Endodermal cell (in vitro differentiated cells): Measurements from ENCODE around the gene NEUROD1. TPM values are rescaled to one million over a fixed set of nuclear protein-coding genes. Genes with fewer than 3 reads are reported as not detected.

Source experiments
- DNase-seq: peaks from one replicate; pipeline ENCODE4 v3.0.0-alpha.2; 2017
- H3K27ac ChIP-seq: 2 replicates; pipeline ENCODE4 v1.5.1; 2013; ENCODE audit warnings: mild to moderate bottlenecking, low read depth, low read length, moderate library complexity
- H3K27me3 ChIP-seq: 2 replicates; pipeline ENCODE4 v1.6.1; 2013; ENCODE audit warnings: mild to moderate bottlenecking, low read length, moderate library complexity; ENCODE audit not compliant: insufficient read depth, control insufficient read depth, poor library complexity, severe bottlenecking
- H3K36me3 ChIP-seq: 2 replicates; pipeline ENCODE4 v1.7.0; 2013; ENCODE audit warnings: mild to moderate bottlenecking, low read length, moderate library complexity; ENCODE audit not compliant: control insufficient read depth, insufficient read depth
- H3K4me1 ChIP-seq: one replicate; pipeline ENCODE4 v1.7.0; 2013; ENCODE audit warnings: low read length; ENCODE audit not compliant: control insufficient read depth, insufficient read depth
- H3K4me3 ChIP-seq: 2 replicates; pipeline ENCODE4 v1.5.1; 2013; ENCODE audit warnings: mild to moderate bottlenecking, low read length, moderate library complexity
- H3K9ac ChIP-seq: 2 replicates; pipeline ENCODE4 v1.6.1; 2013; ENCODE audit warnings: mild to moderate bottlenecking, low read length, moderate library complexity; ENCODE audit not compliant: poor library complexity, severe bottlenecking; ENCODE audit errors: extremely low read depth
- H3K9me3 ChIP-seq: 2 replicates; pipeline ENCODE4 v1.6.1; 2013; ENCODE audit warnings: mild to moderate bottlenecking, low read length, moderate library complexity; ENCODE audit not compliant: control insufficient read depth
- H3K27ac Mint-ChIP-seq: 2 replicates; pipeline ENCODE4 v1.8.0; 2020; ENCODE audit warnings: mixed read lengths
- H3K27me3 Mint-ChIP-seq: 2 replicates; pipeline ENCODE4 v1.8.0; 2021; ENCODE audit warnings: mild to moderate bottlenecking, mixed read lengths; ENCODE audit not compliant: insufficient read depth
- H3K36me3 Mint-ChIP-seq: 2 replicates; pipeline ENCODE4 v1.8.0; 2020; ENCODE audit warnings: low read depth, mixed read lengths
- H3K4me1 Mint-ChIP-seq: 2 replicates; pipeline ENCODE4 v1.8.0; 2020; ENCODE audit warnings: mixed read lengths
- H3K4me3 Mint-ChIP-seq: 2 replicates; pipeline ENCODE4 v1.8.0; 2020; ENCODE audit warnings: mild to moderate bottlenecking, moderate library complexity, mixed read lengths
- H3K9me3 Mint-ChIP-seq: 2 replicates; pipeline ENCODE4 v1.8.0; 2020; ENCODE audit warnings: mild to moderate bottlenecking, mixed read lengths
- WGBS, 2 experiments: methylation state at CpG; one replicate each; pipeline versions ENCODE4 v1.1.5 to v1.1.7; 2013; ENCODE audit warnings: missing lambda C conversion rate in 2 of 2, mixed read lengths in 1 of 2; ENCODE audit not compliant: insufficient coverage in 1 of 2, insufficient read length in 1 of 2; 5-methylcytosine and 5-hydroxymethylcytosine counted together
- total RNA-seq, 2 donors: library from RNA; stranded (reverse); fragmentation: NEBNext Ultra II Directional in 1 of 2; extraction: Animal tissue kit (Norgen Biotek cat#: 25700) in 1 of 2; gene quantifications; 2 replicates in 1 of 2; 3 replicates in 1 of 2; pipeline ENCODE4 v1.2.1, GENCODE V29; 2021
- TF ChIP-seq, protein P1 (sequence below): fragments of 200-600 bp; sonication (generic); conservative IDR thresholded peaks from 2 replicates; pipeline ENCODE4 v1.5.0; 2021; ENCODE audit warnings: antibody characterized with exemption, mild to moderate bottlenecking

Gene NEUROD1
- total RNA-seq, 2 donors from 2014 or later = not detected

DNA sequence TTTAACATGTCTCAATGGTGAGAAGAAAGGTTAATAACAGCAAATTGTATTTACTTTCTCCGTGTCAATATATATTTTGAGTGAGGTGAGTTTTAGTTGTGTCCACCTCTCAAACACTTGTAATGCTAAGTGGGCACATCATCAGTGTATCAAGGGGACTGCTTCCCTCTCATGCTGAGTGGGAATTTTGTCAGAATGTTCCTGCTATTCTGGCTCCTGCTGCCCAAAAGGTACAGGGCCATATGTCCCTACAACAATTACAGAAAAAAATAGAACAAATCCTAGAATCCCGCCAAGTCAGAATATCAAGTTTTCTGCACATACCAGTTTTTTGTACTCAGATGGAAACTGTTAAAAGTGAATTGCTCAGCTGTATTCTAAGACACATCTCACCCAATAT lies 18.0 kb downstream of the NEUROD1 start:
- Mint-ChIP-seq H3K4me3 (no peak overlapping the region), H3K27ac (no peak overlapping the region), H3K36me3 (no peaks in the 10 kb centered on the region), H3K4me1 (peaks cover 11% of the 10 kb centered on the region), H3K9me3 (peaks cover 14% of the 10 kb centered on the region), H3K27me3 (peaks cover 57% of the 10 kb centered on the region)
- H3K9ac ChIP-seq = no peak overlapping the region
- WGBS, 2 experiments = 79 to 86% methylated on average over 2 of the region's 2 CpGs
- TF ChIP-seq, protein P1, sequence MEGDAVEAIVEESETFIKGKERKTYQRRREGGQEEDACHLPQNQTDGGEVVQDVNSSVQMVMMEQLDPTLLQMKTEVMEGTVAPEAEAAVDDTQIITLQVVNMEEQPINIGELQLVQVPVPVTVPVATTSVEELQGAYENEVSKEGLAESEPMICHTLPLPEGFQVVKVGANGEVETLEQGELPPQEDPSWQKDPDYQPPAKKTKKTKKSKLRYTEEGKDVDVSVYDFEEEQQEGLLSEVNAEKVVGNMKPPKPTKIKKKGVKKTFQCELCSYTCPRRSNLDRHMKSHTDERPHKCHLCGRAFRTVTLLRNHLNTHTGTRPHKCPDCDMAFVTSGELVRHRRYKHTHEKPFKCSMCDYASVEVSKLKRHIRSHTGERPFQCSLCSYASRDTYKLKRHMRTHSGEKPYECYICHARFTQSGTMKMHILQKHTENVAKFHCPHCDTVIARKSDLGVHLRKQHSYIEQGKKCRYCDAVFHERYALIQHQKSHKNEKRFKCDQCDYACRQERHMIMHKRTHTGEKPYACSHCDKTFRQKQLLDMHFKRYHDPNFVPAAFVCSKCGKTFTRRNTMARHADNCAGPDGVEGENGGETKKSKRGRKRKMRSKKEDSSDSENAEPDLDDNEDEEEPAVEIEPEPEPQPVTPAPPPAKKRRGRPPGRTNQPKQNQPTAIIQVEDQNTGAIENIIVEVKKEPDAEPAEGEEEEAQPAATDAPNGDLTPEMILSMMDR = no peak
- H3K4me1 ChIP-seq = peaks cover 2% of the 10 kb centered on the region
- DNase-seq = no peak
- no peak overlapping the region for H3K27ac ChIP-seq
- peaks cover 34% of the 10 kb centered on the region for H3K27me3 ChIP-seq
- no peaks in the 10 kb centered on the region for H3K36me3 ChIP-seq
- H3K4me3 ChIP-seq = no peak overlapping the region
- peaks cover 9% of the 10 kb centered on the region for H3K9me3 ChIP-seq

DNA sequence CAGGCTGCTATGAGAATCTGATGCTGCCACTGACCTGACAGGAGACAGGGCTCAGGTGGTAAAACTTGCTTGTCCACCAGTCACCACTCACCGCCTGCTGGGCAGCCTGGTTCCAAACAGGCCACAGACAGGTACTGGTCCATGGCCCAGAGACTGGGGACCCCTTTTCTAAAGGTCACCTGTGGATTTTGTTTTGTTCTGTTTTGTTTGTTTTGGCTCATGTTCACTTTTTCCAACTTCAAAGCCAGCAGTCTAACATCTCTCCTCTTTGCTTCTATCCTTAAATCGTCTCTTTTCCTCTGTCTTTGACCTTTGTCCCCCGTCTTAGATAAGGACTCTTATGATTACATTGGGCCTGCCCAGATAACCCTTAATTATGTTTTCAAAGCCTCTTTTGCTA lies 20.1 kb downstream of the NEUROD1 start:
- TF ChIP-seq, protein P1 = no peak
- 58 to 74% methylated on average over 2 to 3 of the region's 3 CpGs for WGBS, 2 experiments
- no peak overlapping the region for H3K4me3 Mint-ChIP-seq
- no peak overlapping the region for H3K27ac Mint-ChIP-seq
- no peaks in the 10 kb centered on the region for H3K36me3 Mint-ChIP-seq
- H3K4me3 ChIP-seq = no peak overlapping the region
- H3K36me3 ChIP-seq = no peaks in the 10 kb centered on the region
- H3K9me3 ChIP-seq = no peaks in the 10 kb centered on the region
- peaks cover 2% of the 10 kb centered on the region for H3K4me1 ChIP-seq
- DNase-seq = no peak
- peaks cover 2% of the 10 kb centered on the region for H3K9me3 Mint-ChIP-seq
- H3K27me3 Mint-ChIP-seq = peaks cover 73% of the 10 kb centered on the region
- H3K27ac ChIP-seq = no peak overlapping the region
- H3K4me1 Mint-ChIP-seq = peaks cover 14% of the 10 kb centered on the region
- no peak overlapping the region for H3K9ac ChIP-seq
- peaks cover 55% of the 10 kb centered on the region for H3K27me3 ChIP-seq

DNA sequence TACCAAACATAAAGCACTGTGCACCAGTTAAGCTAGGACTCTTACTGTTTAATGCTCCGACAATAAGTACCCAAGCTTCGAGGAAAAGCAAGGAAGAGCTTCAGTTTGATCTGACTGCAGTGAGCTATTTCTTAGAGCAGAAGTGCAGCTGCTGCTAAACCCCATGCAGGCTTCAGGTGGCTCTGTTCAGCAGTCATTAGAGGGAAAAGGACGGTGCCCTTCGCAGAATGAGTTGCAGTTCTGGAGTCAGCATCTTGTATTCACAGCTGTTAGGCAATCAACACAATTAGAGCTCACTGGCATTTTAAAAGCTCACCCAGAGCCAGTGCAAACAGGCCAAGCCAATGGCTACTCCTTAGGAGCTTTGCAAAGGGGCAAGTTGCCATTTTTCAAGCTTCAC lies 21.9 kb downstream of the NEUROD1 start:
- 29 to 40% methylated on average over 4 of the region's 4 CpGs for WGBS, 2 experiments
- Mint-ChIP-seq H3K36me3 (no peaks in the 10 kb centered on the region), H3K27me3 (peaks cover 88% of the 10 kb centered on the region), H3K4me3 (no peak overlapping the region), H3K4me1 (peaks cover 14% of the 10 kb centered on the region), H3K27ac (no peak overlapping the region), H3K9me3 (no peaks in the 10 kb centered on the region)
- TF ChIP-seq, protein P1 = no peak
- Histone ChIP-seq H3K4me3 (no peak overlapping the region), H3K4me1 (peaks cover 2% of the 10 kb centered on the region), H3K9ac (no peak overlapping the region), H3K27ac (no peak overlapping the region), H3K9me3 (no peaks in the 10 kb centered on the region), H3K27me3 (peaks cover 73% of the 10 kb centered on the region), H3K36me3 (no peaks in the 10 kb centered on the region)
- DNase-seq = peak; percentile 61
